GM18873 (cell line): ENCODE results near the gene ARHGAP26.
A peak's percentile ranks its signal among the peaks of the same experiment; 100 is the strongest.

Source experiments
- ATAC-seq: cut with Tn5 transposase; IDR thresholded peaks from one replicate; pipeline ENCODE4 v1.9.1; 2021; ENCODE audit warnings: mild to moderate bottlenecking, moderate library complexity, moderate number of reproducible peaks; ENCODE audit not compliant: unreplicated experiment, low FRiP score

ARHGAP26 gene

DNA sequence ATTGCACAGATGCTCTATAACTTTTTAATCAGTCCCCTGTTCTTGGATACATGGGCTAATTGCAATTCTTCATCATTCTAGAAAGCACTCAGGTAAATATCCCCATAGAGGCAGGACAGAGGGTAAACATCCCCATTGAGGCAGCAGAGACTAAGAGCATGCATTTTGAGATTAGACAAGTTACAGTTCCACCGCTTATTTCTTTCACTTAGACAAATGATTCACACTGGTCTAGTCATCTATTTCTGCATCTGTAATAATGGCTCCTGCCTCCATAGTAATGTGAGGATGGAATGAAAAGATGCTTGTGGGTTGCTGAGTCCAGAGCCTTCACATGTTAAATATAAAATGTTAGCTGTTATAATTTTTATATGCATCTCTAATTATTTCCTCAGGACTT, 276.9 kb downstream of the ARHGAP26 start:
- ATAC-seq = no peak

- no peak for ATAC-seq
These were observed 280.0 kb downstream of the ARHGAP26 start for GRCh38 chr5:143050183-143050582.

- ATAC-seq = no peak
These were observed 281.3 kb downstream of the ARHGAP26 start for GRCh38 chr5:143051244-143052058.

- ATAC-seq = no peak
These were observed 282.9 kb downstream of the ARHGAP26 start for GRCh38 chr5:143052967-143053682.

DNA sequence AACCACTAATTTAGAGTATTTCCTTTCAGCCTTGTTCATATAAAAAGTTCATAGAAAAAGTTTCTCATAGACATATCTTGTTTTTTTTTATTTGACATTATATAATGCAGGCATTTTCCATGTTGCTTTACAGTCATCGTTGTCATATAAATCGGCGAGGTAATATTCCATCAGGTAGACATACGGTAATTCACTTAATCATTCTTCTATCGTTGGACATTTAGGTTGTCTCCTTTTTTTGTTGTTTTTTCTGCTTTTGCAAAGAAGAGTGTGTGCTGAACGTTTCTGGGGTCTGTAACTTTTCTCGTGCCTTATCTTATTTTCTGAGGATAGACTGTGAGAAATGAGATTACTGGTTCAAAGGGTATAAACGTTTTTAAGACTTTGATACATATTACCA, 283.6 kb downstream of the ARHGAP26 start:
- ATAC-seq = no peak

DNA sequence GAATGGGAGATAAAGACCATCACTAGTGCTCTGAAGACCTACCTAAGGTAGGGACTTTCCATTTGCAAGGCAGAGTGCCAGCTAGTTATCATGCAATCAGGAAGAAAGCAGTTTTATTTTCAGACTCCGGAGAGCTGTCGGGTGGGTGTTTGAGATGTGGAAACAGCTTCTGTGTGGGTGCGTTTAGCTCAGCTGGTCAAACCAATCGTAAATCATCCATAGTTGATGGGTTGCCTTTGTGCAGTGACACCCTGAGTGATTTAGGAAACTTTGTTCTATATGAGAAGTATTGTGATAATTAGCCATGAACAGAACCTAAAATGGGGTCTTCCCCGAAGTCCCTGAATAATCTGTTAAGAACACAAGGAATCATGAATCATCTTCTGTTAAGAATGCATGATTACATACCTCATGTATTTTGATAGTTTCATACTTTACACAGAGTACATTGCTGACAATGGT, 284.3 kb downstream of the ARHGAP26 start:
- peak; percentile 48 for ATAC-seq

- ATAC-seq = no peak
These were observed 285.6 kb downstream of the ARHGAP26 start for GRCh38 chr5:143055596-143056338.

DNA sequence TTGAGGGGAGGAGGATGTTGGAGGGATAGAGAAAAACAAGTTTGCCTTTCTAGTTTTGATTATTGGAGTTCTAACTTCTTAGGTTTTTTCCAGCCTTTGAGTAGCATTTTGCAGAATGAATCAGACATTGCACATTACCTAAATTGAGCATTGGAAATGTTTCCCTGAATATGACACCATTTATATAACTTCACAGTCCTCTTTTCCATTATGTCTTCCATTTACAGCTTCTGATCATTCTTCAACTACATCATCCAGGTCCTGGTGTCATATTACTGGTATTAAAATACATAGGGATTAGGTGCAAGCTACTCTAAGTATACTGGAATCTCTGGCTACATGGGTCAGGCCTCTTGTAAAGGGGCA, 286.1 kb downstream of the ARHGAP26 start:
- ATAC-seq = no peak

- no peak for ATAC-seq
These were observed 286.8 kb downstream of the ARHGAP26 start for GRCh38 chr5:143056792-143057579.

- peak; percentile 57 for ATAC-seq
These were observed 287.4 kb downstream of the ARHGAP26 start for GRCh38 chr5:143057580-143057999.

- no peak for ATAC-seq
These were observed 289.2 kb downstream of the ARHGAP26 start for GRCh38 chr5:143059355-143059754.

DNA sequence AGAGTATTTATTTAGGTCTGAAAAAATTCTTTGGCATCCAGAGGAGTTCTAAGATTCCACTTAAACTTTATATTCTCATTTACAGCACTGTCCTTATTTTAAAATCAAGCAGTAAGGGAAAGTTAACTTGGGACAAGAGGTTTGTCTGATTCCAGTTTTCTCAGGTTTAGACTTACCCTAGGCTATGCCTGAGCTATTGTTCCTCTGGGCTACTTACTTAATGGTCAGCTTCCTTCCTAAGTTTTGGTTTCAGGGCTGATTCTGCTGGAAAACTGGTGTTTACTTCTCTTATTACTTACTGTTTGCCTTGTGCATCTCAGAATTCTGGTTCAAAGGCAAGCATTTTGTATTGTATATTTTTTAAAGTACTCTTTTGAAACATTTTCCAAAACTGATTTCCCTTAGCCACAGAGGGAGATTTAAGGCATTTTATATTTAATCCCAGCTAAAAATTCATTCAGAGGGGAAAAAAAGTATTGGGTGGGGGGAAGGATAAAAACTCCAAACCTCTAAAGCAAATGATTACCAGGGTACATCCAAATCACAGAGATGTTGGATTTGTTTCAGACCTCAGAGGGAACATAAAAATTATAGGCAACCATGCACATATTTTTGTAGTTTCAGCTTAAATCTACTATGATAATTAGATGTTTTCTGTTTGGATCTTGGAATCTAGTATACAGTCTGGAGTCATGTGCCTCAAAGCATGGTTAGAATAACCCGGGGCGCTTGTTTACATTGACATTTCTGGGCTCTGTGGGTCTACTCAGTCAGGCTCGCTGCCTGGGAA, 290.0 kb downstream of the ARHGAP26 start:
- no peak for ATAC-seq

DNA sequence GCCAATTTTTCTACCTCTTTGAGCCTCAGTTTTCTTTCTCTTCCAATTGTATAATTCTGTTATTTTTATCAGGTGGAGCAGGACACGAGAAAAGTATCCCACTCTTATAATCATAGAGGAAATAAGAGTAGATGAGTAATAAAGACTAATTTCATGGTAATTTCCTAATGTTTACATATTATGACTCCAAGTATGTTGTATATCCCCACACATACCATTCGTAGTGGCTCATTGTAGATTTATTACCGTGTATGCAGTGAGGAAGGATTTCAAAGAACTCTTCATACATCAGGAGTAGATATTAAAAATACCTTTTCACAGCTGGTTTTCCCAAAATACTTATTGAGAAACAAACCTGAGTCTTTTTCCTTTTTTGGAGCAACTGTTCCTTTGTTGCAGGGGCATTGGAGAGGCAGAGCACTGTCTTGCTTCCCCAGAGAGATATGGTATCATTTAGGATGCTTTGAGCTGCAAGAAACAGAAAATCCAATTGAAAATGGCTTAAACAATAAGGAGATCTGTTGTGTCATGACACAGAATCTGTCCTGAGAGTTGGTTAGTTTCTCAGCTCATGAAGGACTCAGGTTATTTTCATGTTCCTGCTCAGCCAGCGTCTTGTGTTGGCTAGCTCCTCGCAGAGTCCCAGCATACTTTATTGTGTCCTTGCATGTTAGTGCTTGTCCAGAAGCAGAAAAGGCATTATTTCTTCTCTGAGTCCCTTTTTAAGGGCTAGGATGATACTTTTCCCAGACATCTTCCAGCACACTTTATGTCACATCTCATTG, 291.2 kb downstream of the ARHGAP26 start:
- no peak for ATAC-seq

DNA sequence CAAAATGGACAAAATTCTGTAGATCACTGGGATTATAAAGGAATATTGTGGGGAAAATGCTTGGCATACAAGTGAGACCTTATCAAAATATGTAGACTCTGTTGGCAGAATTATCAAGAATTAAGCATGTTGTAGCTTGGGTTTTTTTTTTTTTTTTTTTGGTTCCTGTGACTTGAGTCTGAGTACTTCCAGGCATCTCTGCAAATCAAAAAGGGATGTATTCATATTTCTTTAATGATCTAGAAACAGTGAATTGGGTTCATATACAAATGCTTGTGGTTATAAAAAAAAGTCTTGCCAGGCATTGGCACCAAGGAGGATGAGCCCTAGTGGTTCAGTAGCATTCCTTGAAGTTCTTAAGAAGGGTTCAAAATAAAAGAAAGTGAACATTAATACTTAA, 292.2 kb downstream of the ARHGAP26 start:
- no peak for ATAC-seq

- ATAC-seq = no peak
These were observed 293.2 kb downstream of the ARHGAP26 start for GRCh38 chr5:143063175-143063970.

- no peak for ATAC-seq
These were observed 294.1 kb downstream of the ARHGAP26 start for GRCh38 chr5:143064218-143064641.

DNA sequence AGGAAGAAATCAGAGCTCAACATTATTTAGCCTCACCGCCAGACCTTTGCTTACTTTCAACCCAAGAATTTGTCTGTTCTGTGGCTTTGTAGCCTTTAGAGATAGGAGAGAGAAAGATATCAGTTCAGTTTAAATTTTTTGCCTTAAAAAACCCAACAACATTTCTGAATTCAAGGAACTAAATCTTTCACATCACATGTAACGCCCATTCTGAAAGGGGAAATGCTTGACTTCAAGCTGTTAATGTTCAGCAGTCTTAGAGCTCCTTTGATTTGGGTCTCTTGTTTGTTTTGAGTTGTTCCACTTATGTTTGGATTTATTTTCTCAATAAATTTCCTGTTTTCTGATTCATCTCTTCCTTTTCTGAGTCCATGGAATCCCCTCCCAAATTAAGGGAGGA, 294.5 kb downstream of the ARHGAP26 start:
- no peak for ATAC-seq
